ENCODE data around the gene DNAJC2.

The DNAJC2 gene

GRCh38 chr7:103343332-103343731 is 1.2 kb downstream of the DNAJC2 start:
- peak overlapping the region; percentile 79 for H3K4me3 ChIP-seq (ENCODE audit: insufficient read depth, low read depth, low read length)
- H3K4me1 ChIP-seq (ENCODE audit: control insufficient read depth, insufficient read depth, low read length), result no peaks in the 10 kb centered on the region
- no peaks in the 10 kb centered on the region for H3K27me3 ChIP-seq (ENCODE audit: control insufficient read depth, insufficient read depth, low read length, poor library complexity, severe bottlenecking)
- no peaks in the 10 kb centered on the region for H3K9me3 ChIP-seq (ENCODE audit: control insufficient read depth, low read length)
- H3K36me3 ChIP-seq (ENCODE audit: control insufficient read depth, insufficient read depth, low read length), result peaks cover 9% of the 10 kb centered on the region
- no peak overlapping the region for H3K27ac ChIP-seq (ENCODE audit: insufficient read depth, low read depth, low read length, poor library complexity, severe bottlenecking)

- Histone ChIP-seq H3K36me3 (ENCODE audit: control insufficient read depth, insufficient read depth, low read length) (peaks cover 22% of the 10 kb centered on the region), H3K4me3 (ENCODE audit: insufficient read depth, low read depth, low read length) (no peak overlapping the region), H3K27ac (ENCODE audit: insufficient read depth, low read depth, low read length, poor library complexity, severe bottlenecking) (no peak overlapping the region), H3K9me3 (ENCODE audit: control insufficient read depth, low read length) (no peaks in the 10 kb centered on the region), H3K27me3 (ENCODE audit: control insufficient read depth, insufficient read depth, low read length, poor library complexity, severe bottlenecking) (no peaks in the 10 kb centered on the region), H3K4me1 (ENCODE audit: control insufficient read depth, insufficient read depth, low read length) (no peaks in the 10 kb centered on the region)
- WGBS, 2 experiments, result 91 to 97% methylated on average over 2 of the region's 2 CpGs
Measured at GRCh38 chr7:103341466-103341865, 3.1 kb downstream of the DNAJC2 start.

- WGBS, 2 experiments, result 92 to 100% methylated on average over 1 to 2 of the region's 2 CpGs
- no peaks in the 10 kb centered on the region for H3K27me3 ChIP-seq (ENCODE audit: control insufficient read depth, insufficient read depth, low read length, poor library complexity, severe bottlenecking)
- no peaks in the 10 kb centered on the region for H3K9me3 ChIP-seq (ENCODE audit: control insufficient read depth, low read length)
- no peak overlapping the region for H3K4me3 ChIP-seq (ENCODE audit: insufficient read depth, low read depth, low read length)
- peaks cover 29% of the 10 kb centered on the region for H3K36me3 ChIP-seq (ENCODE audit: control insufficient read depth, insufficient read depth, low read length)
- H3K27ac ChIP-seq (ENCODE audit: insufficient read depth, low read depth, low read length, poor library complexity, severe bottlenecking), result no peak overlapping the region
- no peaks in the 10 kb centered on the region for H3K4me1 ChIP-seq (ENCODE audit: control insufficient read depth, insufficient read depth, low read length)
Measured at GRCh38 chr7:103338864-103339263, 5.7 kb downstream of the DNAJC2 start.

- WGBS, 2 experiments, result 97 to 100% methylated on average over 1 to 2 of the region's 2 CpGs
- no peak overlapping the region for H3K27ac ChIP-seq (ENCODE audit: insufficient read depth, low read depth, low read length, poor library complexity, severe bottlenecking)
- no peaks in the 10 kb centered on the region for H3K9me3 ChIP-seq (ENCODE audit: control insufficient read depth, low read length)
- H3K4me3 ChIP-seq (ENCODE audit: insufficient read depth, low read depth, low read length), result no peak overlapping the region
- H3K4me1 ChIP-seq (ENCODE audit: control insufficient read depth, insufficient read depth, low read length), result no peaks in the 10 kb centered on the region
- H3K36me3 ChIP-seq (ENCODE audit: control insufficient read depth, insufficient read depth, low read length), result peaks cover 31% of the 10 kb centered on the region
- no peaks in the 10 kb centered on the region for H3K27me3 ChIP-seq (ENCODE audit: control insufficient read depth, insufficient read depth, low read length, poor library complexity, severe bottlenecking)
Measured at GRCh38 chr7:103336761-103337160, 7.8 kb downstream of the DNAJC2 start.

GRCh38 chr7:103325744-103326143 is 18.8 kb downstream of the DNAJC2 start:
- no peaks in the 10 kb centered on the region for H3K27me3 ChIP-seq (ENCODE audit: control insufficient read depth, insufficient read depth, low read length, poor library complexity, severe bottlenecking)
- H3K27ac ChIP-seq (ENCODE audit: insufficient read depth, low read depth, low read length, poor library complexity, severe bottlenecking), result no peak overlapping the region
- peaks cover 10% of the 10 kb centered on the region for H3K36me3 ChIP-seq (ENCODE audit: control insufficient read depth, insufficient read depth, low read length)

GRCh38 chr7:103317009-103317408 is 27.6 kb downstream of the DNAJC2 start:
- H3K9me3 ChIP-seq (ENCODE audit: control insufficient read depth, low read length), result no peaks in the 10 kb centered on the region
- no peaks in the 10 kb centered on the region for H3K27me3 ChIP-seq (ENCODE audit: control insufficient read depth, insufficient read depth, low read length, poor library complexity, severe bottlenecking)
- peaks cover 55% of the 10 kb centered on the region for H3K36me3 ChIP-seq (ENCODE audit: control insufficient read depth, insufficient read depth, low read length)
- H3K4me1 ChIP-seq (ENCODE audit: control insufficient read depth, insufficient read depth, low read length), result no peaks in the 10 kb centered on the region
- H3K4me3 ChIP-seq (ENCODE audit: insufficient read depth, low read depth, low read length), result no peak overlapping the region
- no peak overlapping the region for H3K27ac ChIP-seq (ENCODE audit: insufficient read depth, low read depth, low read length, poor library complexity, severe bottlenecking)

More at GRCh38 chr7:103325744-103326143, 18.8 kb downstream of the DNAJC2 start:
- Histone ChIP-seq H3K4me3 (ENCODE audit: insufficient read depth, low read depth, low read length) (no peak overlapping the region), H3K4me1 (ENCODE audit: control insufficient read depth, insufficient read depth, low read length) (no peaks in the 10 kb centered on the region), H3K9me3 (ENCODE audit: control insufficient read depth, low read length) (no peaks in the 10 kb centered on the region)
- WGBS, 2 experiments, result 87 to 95% methylated on average over 5 to 6 of the region's 8 CpGs

GRCh38 chr7:103316380-103316941 is 28.1 kb downstream of the DNAJC2 start:
- peaks cover 59% of the 10 kb centered on the region for H3K36me3 ChIP-seq (ENCODE audit: control insufficient read depth, insufficient read depth, low read length)
- 88 to 96% methylated on average over 2 of the region's 2 CpGs for WGBS, 2 experiments

GRCh38 chr7:103314852-103315251 is 29.7 kb downstream of the DNAJC2 start:
- Histone ChIP-seq H3K36me3 (ENCODE audit: control insufficient read depth, insufficient read depth, low read length) (peaks cover 59% of the 10 kb centered on the region), H3K9me3 (ENCODE audit: control insufficient read depth, low read length) (no peaks in the 10 kb centered on the region), H3K4me1 (ENCODE audit: control insufficient read depth, insufficient read depth, low read length) (no peaks in the 10 kb centered on the region), H3K27me3 (ENCODE audit: control insufficient read depth, insufficient read depth, low read length, poor library complexity, severe bottlenecking) (no peaks in the 10 kb centered on the region), H3K27ac (ENCODE audit: insufficient read depth, low read depth, low read length, poor library complexity, severe bottlenecking) (no peak overlapping the region), H3K4me3 (ENCODE audit: insufficient read depth, low read depth, low read length) (no peak overlapping the region)
- 96 to 100% methylated on average over 2 of the region's 2 CpGs for WGBS, 2 experiments

More at GRCh38 chr7:103316380-103316941, 28.1 kb downstream of the DNAJC2 start:
- no peaks in the 10 kb centered on the region for H3K4me1 ChIP-seq (ENCODE audit: control insufficient read depth, insufficient read depth, low read length)
- no peak overlapping the region for H3K4me3 ChIP-seq (ENCODE audit: insufficient read depth, low read depth, low read length)
- H3K27me3 ChIP-seq (ENCODE audit: control insufficient read depth, insufficient read depth, low read length, poor library complexity, severe bottlenecking), result no peaks in the 10 kb centered on the region
- H3K27ac ChIP-seq (ENCODE audit: insufficient read depth, low read depth, low read length, poor library complexity, severe bottlenecking), result no peak overlapping the region
- H3K9me3 ChIP-seq (ENCODE audit: control insufficient read depth, low read length), result no peaks in the 10 kb centered on the region

- Histone ChIP-seq H3K27me3 (ENCODE audit: control insufficient read depth, insufficient read depth, low read length, poor library complexity, severe bottlenecking) (no peaks in the 10 kb centered on the region), H3K4me1 (ENCODE audit: control insufficient read depth, insufficient read depth, low read length) (no peaks in the 10 kb centered on the region), H3K36me3 (ENCODE audit: control insufficient read depth, insufficient read depth, low read length) (peaks cover 58% of the 10 kb centered on the region), H3K9me3 (ENCODE audit: control insufficient read depth, low read length) (no peaks in the 10 kb centered on the region), H3K4me3 (ENCODE audit: insufficient read depth, low read depth, low read length) (no peak overlapping the region), H3K27ac (ENCODE audit: insufficient read depth, low read depth, low read length, poor library complexity, severe bottlenecking) (no peak overlapping the region)
- whole genome bisulfite sequencing, 2 experiments, result 95 to 100% methylated on average over 1 to 3 of the region's 3 CpGs
Measured at GRCh38 chr7:103307503-103308231, 36.9 kb downstream of the DNAJC2 start.

- WGBS, 2 experiments, result 89 to 100% methylated on average over 2 of the region's 2 CpGs
- Histone ChIP-seq H3K4me3 (ENCODE audit: insufficient read depth, low read depth, low read length) (no peak overlapping the region), H3K4me1 (ENCODE audit: control insufficient read depth, insufficient read depth, low read length) (no peaks in the 10 kb centered on the region), H3K27ac (ENCODE audit: insufficient read depth, low read depth, low read length, poor library complexity, severe bottlenecking) (no peak overlapping the region), H3K27me3 (ENCODE audit: control insufficient read depth, insufficient read depth, low read length, poor library complexity, severe bottlenecking) (no peaks in the 10 kb centered on the region), H3K36me3 (ENCODE audit: control insufficient read depth, insufficient read depth, low read length) (peaks cover 50% of the 10 kb centered on the region), H3K9me3 (ENCODE audit: control insufficient read depth, low read length) (no peaks in the 10 kb centered on the region)
Measured at GRCh38 chr7:103301441-103301840, 43.1 kb downstream of the DNAJC2 start.

Data from ectodermal cell (in vitro differentiated cells).